Fibroblast of pulmonary artery (primary cell): ENCODE data around the gene BRICD5.

Experiments used
- DNase-seq: peaks from one replicate; pipeline ENCODE4 v3.0.0-alpha.2; 2010; ENCODE audit warnings: low read depth
- H3K4me3 ChIP-seq: replicated peaks from 2 replicates; pipeline ENCODE4 v1.5.1; 2011; ENCODE audit warnings: low read depth, mild to moderate bottlenecking, control low read depth, low read length, moderate library complexity
- TF ChIP-seq, protein P1 (sequence below): IDR thresholded peaks from 2 replicates; pipeline ENCODE4 v1.5.1; 2011; ENCODE audit warnings: mild to moderate bottlenecking, control low read depth, low read length, inconsistent platforms; ENCODE audit errors: missing control alignments

BRICD5 gene

DNA sequence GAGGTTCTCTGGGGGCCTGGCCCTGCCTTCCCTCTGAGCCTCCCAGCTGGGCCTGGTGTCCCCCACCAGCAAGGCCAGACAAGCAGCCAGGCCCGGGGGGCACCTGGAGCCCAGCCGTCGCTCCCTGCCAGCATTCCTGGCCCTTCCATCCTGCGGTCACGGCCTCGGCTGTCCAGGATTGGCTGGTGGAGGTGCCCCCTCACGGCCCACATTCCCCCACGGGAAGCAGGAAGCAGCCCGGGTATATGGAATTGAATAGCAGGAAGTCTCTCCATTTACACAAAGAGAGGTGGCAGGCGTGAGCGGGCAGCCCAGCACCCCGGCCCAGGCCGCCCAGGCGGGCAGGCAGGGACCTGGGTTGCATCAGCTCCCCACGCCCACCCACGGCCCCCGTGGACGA lies 40.6 kb downstream of the BRICD5 start:
- TF ChIP-seq, protein P1, sequence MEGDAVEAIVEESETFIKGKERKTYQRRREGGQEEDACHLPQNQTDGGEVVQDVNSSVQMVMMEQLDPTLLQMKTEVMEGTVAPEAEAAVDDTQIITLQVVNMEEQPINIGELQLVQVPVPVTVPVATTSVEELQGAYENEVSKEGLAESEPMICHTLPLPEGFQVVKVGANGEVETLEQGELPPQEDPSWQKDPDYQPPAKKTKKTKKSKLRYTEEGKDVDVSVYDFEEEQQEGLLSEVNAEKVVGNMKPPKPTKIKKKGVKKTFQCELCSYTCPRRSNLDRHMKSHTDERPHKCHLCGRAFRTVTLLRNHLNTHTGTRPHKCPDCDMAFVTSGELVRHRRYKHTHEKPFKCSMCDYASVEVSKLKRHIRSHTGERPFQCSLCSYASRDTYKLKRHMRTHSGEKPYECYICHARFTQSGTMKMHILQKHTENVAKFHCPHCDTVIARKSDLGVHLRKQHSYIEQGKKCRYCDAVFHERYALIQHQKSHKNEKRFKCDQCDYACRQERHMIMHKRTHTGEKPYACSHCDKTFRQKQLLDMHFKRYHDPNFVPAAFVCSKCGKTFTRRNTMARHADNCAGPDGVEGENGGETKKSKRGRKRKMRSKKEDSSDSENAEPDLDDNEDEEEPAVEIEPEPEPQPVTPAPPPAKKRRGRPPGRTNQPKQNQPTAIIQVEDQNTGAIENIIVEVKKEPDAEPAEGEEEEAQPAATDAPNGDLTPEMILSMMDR, result no peak
- no peak overlapping the region for H3K4me3 ChIP-seq
- no peak for DNase-seq

DNA sequence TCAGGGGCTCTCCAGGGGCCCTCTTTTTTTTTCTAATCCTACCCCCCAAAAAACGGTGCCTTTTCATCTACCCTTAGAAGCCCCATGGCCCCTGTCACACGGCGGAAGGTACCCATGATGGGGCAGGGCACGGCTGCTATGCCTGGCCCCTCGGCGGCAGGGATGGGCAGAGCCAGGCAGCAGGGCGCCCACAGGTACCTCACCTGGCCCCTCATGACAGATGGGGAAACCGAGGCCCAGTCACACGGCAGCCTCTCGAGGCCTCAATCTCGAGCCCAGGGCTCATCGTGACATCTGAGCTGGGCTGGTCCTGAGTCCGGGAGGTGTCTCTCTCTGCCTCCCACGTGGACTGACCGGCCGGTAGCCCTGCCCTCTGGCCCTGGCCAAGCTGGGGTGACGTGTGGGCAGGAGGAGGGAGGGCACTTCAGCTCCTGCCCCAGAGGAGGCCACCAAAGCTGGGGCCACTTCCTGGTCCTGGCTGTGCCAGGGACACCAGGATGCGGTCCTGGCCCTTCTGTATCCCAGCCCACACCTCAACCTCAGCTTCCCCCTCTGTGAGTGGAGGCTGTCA lies 43.5 kb downstream of the BRICD5 start:
- H3K4me3 ChIP-seq, result no peak overlapping the region
- DNase-seq, result no peak
- TF ChIP-seq, protein P1, result no peak

DNA sequence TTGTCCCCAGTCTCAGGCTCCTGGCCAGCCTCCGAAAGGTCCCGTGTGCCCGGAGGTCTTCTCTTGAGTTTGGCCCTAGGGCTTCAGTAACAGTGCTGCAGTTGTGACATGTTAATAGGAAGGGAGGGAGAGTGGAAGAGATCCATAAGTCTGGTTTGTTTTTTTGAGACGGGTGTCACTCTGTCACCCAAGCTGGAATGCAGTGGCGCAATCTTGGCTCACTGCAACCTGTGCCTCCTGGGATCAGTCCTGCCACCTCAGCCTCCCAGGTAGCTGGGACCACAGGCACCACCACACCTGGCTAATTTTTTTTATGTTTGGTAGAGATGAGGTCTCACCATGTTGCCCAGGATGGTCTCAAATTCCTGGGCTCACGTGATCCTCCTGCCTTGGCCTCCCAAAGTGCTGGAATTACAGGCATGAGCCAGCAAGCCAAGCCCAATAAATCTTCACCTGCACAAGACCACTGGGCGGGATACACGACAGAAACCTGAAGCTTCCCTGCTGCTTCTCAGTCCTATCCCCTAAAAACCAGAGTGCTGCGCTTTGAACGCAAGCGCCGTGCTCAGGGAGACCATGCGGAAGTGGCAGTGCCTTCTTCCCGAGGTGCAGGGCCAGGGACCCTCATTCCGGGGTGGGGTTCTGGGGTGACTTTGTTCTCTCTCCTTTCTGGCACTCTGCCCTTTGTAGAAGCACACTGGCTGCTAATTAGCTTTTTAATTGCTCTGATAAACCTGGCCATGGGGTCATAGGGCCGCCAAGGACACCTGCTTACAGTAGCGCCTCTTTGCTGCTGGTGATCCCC lies 44.2 kb downstream of the BRICD5 start:
- TF ChIP-seq, protein P1, result no peak
- no peak overlapping the region for H3K4me3 ChIP-seq

DNA sequence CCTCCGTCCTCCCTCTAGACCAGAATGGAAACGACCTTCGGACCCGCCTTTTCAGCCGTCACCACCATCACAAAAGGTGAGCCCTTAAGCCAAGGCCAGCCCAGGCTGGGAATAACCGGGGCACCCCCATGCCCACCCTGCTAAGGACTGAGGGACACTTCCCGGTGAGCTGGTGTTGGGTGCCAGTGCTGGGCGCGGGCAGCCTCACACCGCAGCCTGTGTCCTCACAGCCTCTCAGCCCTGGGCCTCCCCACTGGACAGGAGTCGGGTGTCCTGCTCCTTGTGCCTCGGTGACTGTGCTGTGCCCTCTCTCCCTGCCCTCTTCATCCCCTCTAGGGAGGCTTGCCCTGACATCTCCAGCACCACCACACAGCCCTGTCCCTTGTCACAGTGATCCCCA lies 44.8 kb downstream of the BRICD5 start:
- no peak overlapping the region for H3K4me3 ChIP-seq
- TF ChIP-seq, protein P1, result no peak
- DNase-seq, result no peak

More for the DNA sequence above, 44.2 kb downstream of the BRICD5 start:
- DNase-seq, result no peak

DNA sequence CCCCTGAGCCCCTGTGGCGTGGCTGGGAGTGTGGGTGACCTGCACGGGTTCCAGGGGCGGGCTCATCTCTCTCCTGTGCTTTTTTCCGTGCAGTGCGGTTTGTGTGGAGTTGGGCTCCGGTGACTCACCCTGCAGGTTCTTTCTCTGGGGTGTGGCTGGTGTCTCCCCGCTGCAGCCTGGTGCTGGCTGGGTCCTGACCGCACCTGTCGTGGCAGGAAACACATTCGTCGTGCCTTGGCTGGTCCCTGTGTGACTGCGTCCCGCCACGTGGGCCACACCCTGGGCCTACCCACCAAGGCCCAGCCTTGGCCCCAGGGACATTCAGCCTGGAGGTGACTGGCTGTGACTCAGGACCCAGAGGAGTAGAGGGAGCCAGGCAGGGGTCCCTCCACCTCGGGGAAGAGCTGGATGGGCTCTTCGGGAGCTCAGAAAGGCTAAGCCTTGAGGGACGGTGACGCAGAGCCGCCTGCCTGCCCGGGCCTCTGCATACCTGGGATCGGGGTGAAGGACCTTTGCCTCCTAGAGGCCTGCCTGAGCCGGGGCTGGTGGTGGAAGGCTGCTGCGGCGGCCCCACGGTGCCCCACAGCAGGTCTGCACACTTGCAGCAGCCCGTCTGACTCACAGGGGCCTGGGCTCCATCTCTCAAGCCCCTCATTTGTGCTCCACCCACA lies 47.3 kb downstream of the BRICD5 start:
- no peak overlapping the region for H3K4me3 ChIP-seq
- no peak for DNase-seq
- TF ChIP-seq, protein P1, result no peak

DNA sequence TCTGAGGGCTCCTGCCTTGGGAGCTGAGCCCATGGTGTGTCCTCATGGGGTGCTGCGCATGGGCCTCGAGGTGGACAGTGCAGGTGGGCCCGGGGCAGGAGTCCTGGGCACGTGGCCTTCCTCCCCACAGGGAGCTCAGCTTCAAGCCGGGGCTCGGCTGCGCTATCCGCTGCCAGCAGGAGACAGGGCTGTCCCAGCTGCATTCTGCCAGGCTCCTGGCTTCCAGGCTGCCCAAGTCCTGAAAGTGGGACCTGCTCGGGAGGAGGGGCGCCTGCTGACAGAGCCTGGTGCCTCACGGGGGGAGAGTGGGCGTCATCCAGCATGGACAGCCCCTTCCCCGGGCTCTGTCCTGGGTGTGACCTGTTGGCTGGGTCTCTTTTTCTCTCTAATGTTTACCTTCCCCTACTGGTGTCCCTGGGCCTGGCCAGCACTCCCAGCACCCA lies 48.0 kb downstream of the BRICD5 start:
- no peak for DNase-seq
- no peak overlapping the region for H3K4me3 ChIP-seq
- TF ChIP-seq, protein P1, result no peak
